ENCODE data around the gene ZNF791. TPM values are rescaled to one million over a fixed set of nuclear protein-coding genes. Genes with fewer than 3 reads are reported as not detected.

ZNF791 gene
- total RNA-seq, 1 donor from 2014 or later = 29.6 TPM

GRCh38 chr19:12646551-12646950, 35.8 kb downstream of the ZNF791 start:
- FAIRE-seq (no peak), DNase-seq (ENCODE audit: low read depth) (no peak)
- H3K27ac ChIP-seq (ENCODE audit: low read depth, low read length) = no peak overlapping the region
- H3K4me3 ChIP-seq (ENCODE audit: insufficient read depth, low read depth, low read length) = no peak overlapping the region
- H3K4me1 ChIP-seq (ENCODE audit: insufficient read depth, low read length) = no peaks in the 10 kb centered on the region
- H3K4me2 ChIP-seq (ENCODE audit: low read length) = no peak overlapping the region
- no peaks in the 10 kb centered on the region for H3K9me3 ChIP-seq (ENCODE audit: insufficient read depth, low read depth, low read length)
- Mint-ChIP-seq H3K36me3 (ENCODE audit: low read depth, unreplicated experiment) (peaks cover 21% of the 10 kb centered on the region), H3K4me1 (ENCODE audit: low read depth, unreplicated experiment) (no peaks in the 10 kb centered on the region), H3K4me3 (ENCODE audit: unreplicated experiment) (no peak overlapping the region), H3K27me3 (ENCODE audit: low read depth, unreplicated experiment) (no peaks in the 10 kb centered on the region), H3K27ac (ENCODE audit: unreplicated experiment) (peak overlapping the region; percentile 26), H3K9me3 (ENCODE audit: unreplicated experiment) (no peaks in the 10 kb centered on the region)
- H2AFZ ChIP-seq (ENCODE audit: low read depth, low read length) = no peak overlapping the region
- no peaks in the 10 kb centered on the region for H3K79me2 ChIP-seq (ENCODE audit: insufficient read depth, low read length)
- H3K9ac ChIP-seq (ENCODE audit: low read length) = no peak overlapping the region
- H3K27me3 ChIP-seq (ENCODE audit: insufficient read depth, low read length) = no peaks in the 10 kb centered on the region
- TF ChIP-seq EZH2 (IDR thresholded peaks at IDR 0.05; ENCODE audit: insufficient read depth, low read length) = no peak
- TF ChIP-seq CTCF (IDR thresholded peaks at IDR 0.05; ENCODE audit: insufficient read depth, low read depth, low read length) = no peak
- H4K20me1 ChIP-seq (ENCODE audit: insufficient read depth, low read length) = no peaks in the 10 kb centered on the region
- H3K36me3 ChIP-seq (ENCODE audit: insufficient read depth, low read length) = no peaks in the 10 kb centered on the region

GRCh38 chr19:12647047-12647446, 36.3 kb downstream of the ZNF791 start:
- H3K36me3 Mint-ChIP-seq (ENCODE audit: low read depth, unreplicated experiment) = peaks cover 26% of the 10 kb centered on the region
- H3K4me3 Mint-ChIP-seq (ENCODE audit: unreplicated experiment) = no peak overlapping the region
- Histone ChIP-seq H3K9me3 (ENCODE audit: insufficient read depth, low read depth, low read length) (no peaks in the 10 kb centered on the region), H3K27me3 (ENCODE audit: insufficient read depth, low read length) (no peaks in the 10 kb centered on the region), H3K36me3 (ENCODE audit: insufficient read depth, low read length) (no peaks in the 10 kb centered on the region), H3K79me2 (ENCODE audit: insufficient read depth, low read length) (no peaks in the 10 kb centered on the region), H3K4me2 (ENCODE audit: low read length) (no peak overlapping the region), H4K20me1 (ENCODE audit: insufficient read depth, low read length) (no peaks in the 10 kb centered on the region), H3K27ac (ENCODE audit: low read depth, low read length) (no peak overlapping the region), H2AFZ (ENCODE audit: low read depth, low read length) (no peak overlapping the region), H3K9ac (ENCODE audit: low read length) (no peak overlapping the region), H3K4me3 (ENCODE audit: insufficient read depth, low read depth, low read length) (no peak overlapping the region), H3K4me1 (ENCODE audit: insufficient read depth, low read length) (no peaks in the 10 kb centered on the region)
- H3K9me3 Mint-ChIP-seq (ENCODE audit: unreplicated experiment) = no peaks in the 10 kb centered on the region
- TF ChIP-seq CTCF (IDR thresholded peaks at IDR 0.05; ENCODE audit: insufficient read depth, low read depth, low read length) = no peak
- TF ChIP-seq EZH2 (IDR thresholded peaks at IDR 0.05; ENCODE audit: insufficient read depth, low read length) = no peak
- H3K27ac Mint-ChIP-seq (ENCODE audit: unreplicated experiment) = peak overlapping the region; percentile 26
- DNase-seq (ENCODE audit: low read depth) (no peak), FAIRE-seq (no peak)
- H3K27me3 Mint-ChIP-seq (ENCODE audit: low read depth, unreplicated experiment) = no peaks in the 10 kb centered on the region
- H3K4me1 Mint-ChIP-seq (ENCODE audit: low read depth, unreplicated experiment) = no peaks in the 10 kb centered on the region

- no peak for TF ChIP-seq CTCF (IDR thresholded peaks at IDR 0.05; ENCODE audit: insufficient read depth, low read depth, low read length)
- no peak for TF ChIP-seq EZH2 (IDR thresholded peaks at IDR 0.05; ENCODE audit: insufficient read depth, low read length)
- Histone ChIP-seq H4K20me1 (ENCODE audit: insufficient read depth, low read length) (no peaks in the 10 kb centered on the region), H3K36me3 (ENCODE audit: insufficient read depth, low read length) (no peaks in the 10 kb centered on the region), H2AFZ (ENCODE audit: low read depth, low read length) (no peak overlapping the region), H3K27ac (ENCODE audit: low read depth, low read length) (no peak overlapping the region), H3K9ac (ENCODE audit: low read length) (no peak overlapping the region), H3K79me2 (ENCODE audit: insufficient read depth, low read length) (no peaks in the 10 kb centered on the region), H3K27me3 (ENCODE audit: insufficient read depth, low read length) (no peaks in the 10 kb centered on the region), H3K4me1 (ENCODE audit: insufficient read depth, low read length) (no peaks in the 10 kb centered on the region), H3K4me2 (ENCODE audit: low read length) (peak overlapping the region; percentile 52), H3K4me3 (ENCODE audit: insufficient read depth, low read depth, low read length) (no peak overlapping the region), H3K9me3 (ENCODE audit: insufficient read depth, low read depth, low read length) (no peaks in the 10 kb centered on the region)
- DNase-seq (ENCODE audit: low read depth) (no peak), FAIRE-seq (no peak)
- no peak overlapping the region for H3K27ac Mint-ChIP-seq (ENCODE audit: unreplicated experiment)
- no peaks in the 10 kb centered on the region for H3K27me3 Mint-ChIP-seq (ENCODE audit: low read depth, unreplicated experiment)
- no peak overlapping the region for H3K4me3 Mint-ChIP-seq (ENCODE audit: unreplicated experiment)
- H3K4me1 Mint-ChIP-seq (ENCODE audit: low read depth, unreplicated experiment) = no peaks in the 10 kb centered on the region
- no peaks in the 10 kb centered on the region for H3K9me3 Mint-ChIP-seq (ENCODE audit: unreplicated experiment)
- H3K36me3 Mint-ChIP-seq (ENCODE audit: low read depth, unreplicated experiment) = peaks cover 26% of the 10 kb centered on the region
These were observed 36.9 kb downstream of the ZNF791 start for GRCh38 chr19:12647490-12648071.

Measured in astrocyte (in vitro differentiated cells and primary cell).